ENCODE results near the gene ZC3H18.

DNA sequence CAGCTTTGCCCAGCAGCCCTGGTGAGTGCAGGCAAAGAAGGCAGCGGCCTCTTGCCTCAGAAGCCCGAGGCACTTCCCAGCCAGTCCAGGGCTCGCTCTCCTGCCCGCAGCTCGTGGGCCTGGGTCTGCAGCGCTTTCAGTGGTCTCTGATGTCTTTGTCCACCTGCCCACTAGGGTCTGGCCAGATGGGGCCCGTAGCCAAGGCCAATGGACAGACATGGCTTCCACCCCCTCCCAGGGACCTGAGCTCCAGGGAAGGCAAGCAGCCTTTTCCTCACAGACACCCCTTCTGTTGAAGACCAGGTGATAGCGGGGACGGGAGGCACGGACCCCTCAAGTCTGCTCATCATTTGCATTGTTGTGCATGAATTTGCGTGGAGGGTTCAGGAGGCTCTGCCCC is 33.7 kb upstream of the ZC3H18 start:
- TF ChIP-seq, protein P1, sequence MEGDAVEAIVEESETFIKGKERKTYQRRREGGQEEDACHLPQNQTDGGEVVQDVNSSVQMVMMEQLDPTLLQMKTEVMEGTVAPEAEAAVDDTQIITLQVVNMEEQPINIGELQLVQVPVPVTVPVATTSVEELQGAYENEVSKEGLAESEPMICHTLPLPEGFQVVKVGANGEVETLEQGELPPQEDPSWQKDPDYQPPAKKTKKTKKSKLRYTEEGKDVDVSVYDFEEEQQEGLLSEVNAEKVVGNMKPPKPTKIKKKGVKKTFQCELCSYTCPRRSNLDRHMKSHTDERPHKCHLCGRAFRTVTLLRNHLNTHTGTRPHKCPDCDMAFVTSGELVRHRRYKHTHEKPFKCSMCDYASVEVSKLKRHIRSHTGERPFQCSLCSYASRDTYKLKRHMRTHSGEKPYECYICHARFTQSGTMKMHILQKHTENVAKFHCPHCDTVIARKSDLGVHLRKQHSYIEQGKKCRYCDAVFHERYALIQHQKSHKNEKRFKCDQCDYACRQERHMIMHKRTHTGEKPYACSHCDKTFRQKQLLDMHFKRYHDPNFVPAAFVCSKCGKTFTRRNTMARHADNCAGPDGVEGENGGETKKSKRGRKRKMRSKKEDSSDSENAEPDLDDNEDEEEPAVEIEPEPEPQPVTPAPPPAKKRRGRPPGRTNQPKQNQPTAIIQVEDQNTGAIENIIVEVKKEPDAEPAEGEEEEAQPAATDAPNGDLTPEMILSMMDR (conservative IDR thresholded peaks at IDR 0.05): no peak
- no peak for TF ChIP-seq ZFX (IDR thresholded peaks at IDR 0.05)
